ENCODE results near the gene ESYT2. TPM values are rescaled to one million over a fixed set of nuclear protein-coding genes. Genes with fewer than 3 reads are reported as not detected.

The ESYT2 gene
- total and polyA plus RNA-seq, 9 of the 15 experiments (the other 6 are each of a cell fraction or from before 2014, with no cell fraction given), result 5.8 to 86.9 (median 64.7) TPM

GRCh38 chr7:158802535-158803366 lies 26.6 kb downstream of the ESYT2 start:
- WGBS (ENCODE audit: insufficient coverage, low coverage, missing lambda C conversion rate), result 87% methylated on average over 9 of the region's 9 CpGs
- Histone ChIP-seq H2AFZ (ENCODE audit: low read depth, low read length) (no peak overlapping the region), H3K79me2 (ENCODE audit: control insufficient read depth, insufficient read depth, low read length) (peaks cover 83% of the 10 kb centered on the region), H3K9me3 (replicated peaks; ENCODE audit: control insufficient read depth, insufficient read depth, low read depth, low read length) (peaks cover 16% of the 10 kb centered on the region; the same call in 1 of the 2 replicates), H3K4me1 (replicated peaks in 1 of 2; ENCODE audit: control insufficient read depth in 2 of 2, insufficient read depth in 2 of 2, low read length in 2 of 2) (peaks cover 0 to 6% of the 10 kb centered on the region in 2 experiments; a peak in 2 of 5 replicates), H3K9me1 (ENCODE audit: control insufficient read depth, insufficient read depth, low read length) (no peaks in the 10 kb centered on the region), H3K9ac (ENCODE audit: insufficient read depth in 1 of 2, low read depth in 2 of 2, low read length in 2 of 2) (no peak overlapping the region), H3K27me3 (ENCODE audit: control insufficient read depth in 2 of 2, insufficient read depth in 2 of 2, low read length in 2 of 2) (no peaks in the 10 kb centered on the region), H3K27ac (ENCODE audit: extremely low read depth, low read depth, low read length) (no peak overlapping the region), H4K20me1 (replicated peaks; ENCODE audit: control insufficient read depth, insufficient read depth, low read length) (no peaks in the 10 kb centered on the region; the same call in 1 of the 2 replicates), H3K36me3 (ENCODE audit: control insufficient read depth, insufficient read depth, low read length) (peaks cover 34% of the 10 kb centered on the region), H3K4me3 (no peak overlapping the region), H3K4me2 (ENCODE audit: insufficient read depth, low read length) (no peak overlapping the region)
- ChIA-PET CTCF (ENCODE audit: low intra/inter-chr PET ratio) (no interaction called here), POLR2A (interaction anchor here (0.7 kb wide), 1 partner anchor 16 kb away, joined by 4 read pairs; no protein-coding TSS in a partner anchor)
- DNase-seq (ENCODE audit: extremely low read depth in 1 of 4, low spot score in 3 of 4) (no peak), ATAC-seq (no peak), FAIRE-seq (peak; percentile 46)
- TF ChIP-seq MAFF (IDR thresholded peaks at IDR 0.05; ENCODE audit: low read length), result peak; percentile 93
- 0 out of 4 replicates have a peak, but pooled peaks of 1 of the 2 experiments have one; percentile 25 for TF ChIP-seq ZNF639 (CRISPR knock-in tag; conservative IDR thresholded peaks at IDR 0.05 in 1 of 2, IDR thresholded peaks at IDR 0.05 in 1 of 2)
- peak; percentile 92 for TF ChIP-seq C11orf30 (IDR thresholded peaks at IDR 0.05; ENCODE audit: low read depth)
- TF ChIP-seq ZKSCAN1 (IDR thresholded peaks at IDR 0.05; ENCODE audit: low read depth, low read length), result no peak
- peak; percentile 77 for TF ChIP-seq NFE2L1 (tag; IDR thresholded peaks at IDR 0.05; ENCODE audit: borderline replicate concordance, low read depth)
- TF ChIP-seq MAFK (IDR thresholded peaks at IDR 0.05; ENCODE audit: low read length), result peak; percentile 90
- TF ChIP-seq, protein P1, sequence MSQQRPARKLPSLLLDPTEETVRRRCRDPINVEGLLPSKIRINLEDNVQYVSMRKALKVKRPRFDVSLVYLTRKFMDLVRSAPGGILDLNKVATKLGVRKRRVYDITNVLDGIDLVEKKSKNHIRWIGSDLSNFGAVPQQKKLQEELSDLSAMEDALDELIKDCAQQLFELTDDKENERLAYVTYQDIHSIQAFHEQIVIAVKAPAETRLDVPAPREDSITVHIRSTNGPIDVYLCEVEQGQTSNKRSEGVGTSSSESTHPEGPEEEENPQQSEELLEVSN (IDR thresholded peaks at IDR 0.05; ENCODE audit: borderline replicate concordance in 1 of 2, extremely low read depth in 1 of 2, insufficient read depth in 1 of 2, insufficient read length in 1 of 2, low read depth in 1 of 2, low read length in 1 of 2, poor library complexity in 1 of 2, severe bottlenecking in 1 of 2), result no peak
- TF ChIP-seq MAFG (tag; conservative IDR thresholded peaks at IDR 0.05), result peak; percentile 90
- TF ChIP-seq, protein P2, sequence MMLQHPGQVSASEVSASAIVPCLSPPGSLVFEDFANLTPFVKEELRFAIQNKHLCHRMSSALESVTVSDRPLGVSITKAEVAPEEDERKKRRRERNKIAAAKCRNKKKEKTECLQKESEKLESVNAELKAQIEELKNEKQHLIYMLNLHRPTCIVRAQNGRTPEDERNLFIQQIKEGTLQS (IDR thresholded peaks at IDR 0.05), result 0 out of 2 replicates have a peak, but pooled peaks have one; percentile 6
- TF ChIP-seq, protein P2 (CRISPR knock-in tag; conservative IDR thresholded peaks at IDR 0.05), result no peak
- peak; percentile 79 for TF ChIP-seq NFE2 (IDR thresholded peaks at IDR 0.05; ENCODE audit: low read depth)
- no peak for TF ChIP-seq BMI1 (IDR thresholded peaks at IDR 0.05; ENCODE audit: low read length)
- TF ChIP-seq ZNF316 (IDR thresholded peaks at IDR 0.05), result peak; percentile 95
- no TSS peak for BruUV-seq (replicated peaks)
- in situ Hi-C loops (cut with MboI), result no loop called here
- intact Hi-C loops (cut with micrococcal nuclease), result no loop called here

All from K562 (cell line).